GM18907 (cell line): ENCODE measurements around the gene JAG2.

ENCODE experiments used
- ATAC-seq: cut with Tn5 transposase; IDR thresholded peaks from one replicate; pipeline ENCODE4 v1.9.1; 2021; ENCODE audit warnings: mild to moderate bottlenecking, moderate library complexity; ENCODE audit not compliant: unreplicated experiment

The JAG2 gene

DNA sequence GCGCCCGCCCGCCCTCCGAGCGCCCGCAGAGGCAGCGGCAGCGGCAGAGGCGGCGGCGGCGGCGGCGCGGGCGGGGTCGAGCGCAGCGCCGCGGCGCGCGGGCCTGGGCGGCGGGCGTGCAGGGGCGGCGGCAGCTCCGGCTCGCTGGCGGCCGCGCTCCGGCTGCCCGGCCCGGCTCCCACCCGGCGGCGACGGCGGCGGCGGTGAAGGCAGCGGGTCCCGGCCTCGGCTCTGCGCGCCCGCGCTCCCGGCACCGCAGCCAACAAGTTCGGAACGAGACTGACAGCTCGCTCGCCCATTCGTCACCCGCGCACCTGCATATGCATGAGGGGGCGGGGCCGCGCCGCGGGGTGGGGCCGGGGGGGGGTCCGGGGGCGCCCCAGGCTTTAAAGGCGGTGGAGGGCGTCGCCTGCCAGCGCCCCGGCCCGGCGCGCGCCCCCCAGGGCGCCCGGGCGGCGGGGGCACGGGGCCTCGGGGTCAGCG, at the start of gene JAG2:
TSS of gene JAG2 (minus strand) at position 281 of the 483 bp plus-strand sequence. CDS start 356 bp downstream, outside the sequence.
- no peak for ATAC-seq

DNA sequence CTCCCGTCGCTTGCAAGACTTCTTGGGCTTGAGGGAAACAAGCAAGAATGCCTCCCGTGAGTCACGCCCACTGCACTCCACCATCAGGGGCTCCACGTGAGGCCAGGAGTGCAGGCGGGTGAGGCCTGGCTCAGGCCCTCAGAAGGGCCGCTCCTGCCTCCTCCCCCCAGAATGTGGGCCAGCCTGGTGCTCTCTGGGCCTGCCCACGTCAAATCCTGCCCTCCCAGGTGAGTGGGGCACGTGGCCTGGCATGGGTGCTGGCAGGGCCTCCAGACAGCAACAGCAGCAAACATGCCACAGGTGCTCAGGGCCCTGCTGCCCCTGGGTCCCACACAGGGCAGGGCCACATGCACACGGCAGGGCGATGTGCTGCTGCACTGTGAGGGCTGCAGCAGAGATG, 49.2 kb upstream of the JAG2 start:
- no peak for ATAC-seq

GRCh38 chr14:105216490-105217247, 48.1 kb upstream of the JAG2 start:
- no peak for ATAC-seq

DNA sequence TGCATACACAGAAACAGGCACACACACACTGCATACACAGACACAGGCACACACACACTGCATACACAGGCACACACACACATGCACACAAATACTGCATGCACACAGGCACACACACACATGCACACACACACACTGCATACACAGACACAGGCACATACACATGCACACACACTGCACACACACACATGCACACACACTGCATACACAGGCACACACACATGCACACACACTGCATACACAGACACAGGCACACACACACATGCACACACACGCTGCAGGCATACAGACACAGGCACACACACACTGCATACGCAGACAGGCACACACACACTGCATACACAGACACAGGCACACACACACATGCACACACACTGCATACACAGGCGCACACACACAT, 47.0 kb upstream of the JAG2 start:
- no peak for ATAC-seq

- ATAC-seq, result no peak
Measured at GRCh38 chr14:105214324-105214915, 45.8 kb upstream of the JAG2 start.

DNA sequence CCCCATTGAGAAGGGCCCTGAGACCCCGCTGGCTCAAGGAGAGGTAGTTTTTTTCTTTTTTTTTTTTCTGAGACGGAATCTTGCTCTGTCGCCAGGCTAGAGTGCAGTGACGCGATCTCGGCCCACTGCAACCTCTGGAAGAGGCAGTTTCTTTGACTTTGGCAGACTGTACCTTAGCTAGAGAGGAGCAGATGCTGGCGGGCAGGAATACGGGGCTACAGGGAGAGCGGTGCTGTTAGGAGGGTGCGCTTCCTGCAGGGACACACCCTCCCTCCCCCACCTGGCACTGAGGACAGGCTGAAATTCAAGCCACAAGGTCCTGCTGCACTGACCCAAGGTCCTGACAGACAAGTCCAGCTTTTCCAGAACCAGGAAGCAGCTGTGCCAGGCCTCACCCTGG, 44.8 kb upstream of the JAG2 start:
- ATAC-seq, result no peak

DNA sequence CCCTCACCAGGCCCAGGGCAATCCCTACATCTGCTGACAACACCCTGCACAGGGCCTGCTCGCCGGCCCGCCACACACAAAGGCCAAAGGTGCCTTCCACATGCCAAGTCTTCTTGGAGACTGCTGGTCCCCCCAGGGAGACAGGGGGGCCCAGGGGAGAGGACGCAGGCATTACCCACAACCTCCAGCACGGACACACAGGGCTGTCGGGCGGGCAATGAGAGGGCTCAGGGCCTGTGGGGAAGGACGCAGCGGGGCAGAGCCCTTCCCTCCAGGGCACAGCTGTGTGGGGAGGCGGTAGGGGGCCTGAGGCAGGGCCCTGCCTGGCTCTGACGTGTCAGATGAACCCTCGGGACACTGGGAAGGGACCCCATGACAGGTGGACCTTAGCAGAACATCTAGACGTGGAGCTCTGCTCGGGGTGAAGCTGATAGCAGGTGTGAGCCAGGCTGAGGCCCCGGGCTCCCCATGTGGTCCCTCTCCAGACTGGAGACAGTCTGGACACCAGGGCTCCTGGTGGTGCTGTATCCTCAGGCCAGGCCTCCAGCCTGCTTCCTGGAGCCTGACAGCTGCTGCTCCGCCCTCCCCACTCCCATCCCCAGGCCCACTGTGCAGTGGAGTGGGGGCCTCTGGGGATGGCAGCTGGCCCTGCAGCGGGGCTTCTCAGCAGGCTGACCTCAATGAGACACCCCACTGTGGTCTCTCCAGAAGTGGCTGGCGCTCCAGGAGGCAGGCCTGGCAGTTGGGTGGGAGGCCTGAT, 44.1 kb upstream of the JAG2 start:
- ATAC-seq, result no peak

DNA sequence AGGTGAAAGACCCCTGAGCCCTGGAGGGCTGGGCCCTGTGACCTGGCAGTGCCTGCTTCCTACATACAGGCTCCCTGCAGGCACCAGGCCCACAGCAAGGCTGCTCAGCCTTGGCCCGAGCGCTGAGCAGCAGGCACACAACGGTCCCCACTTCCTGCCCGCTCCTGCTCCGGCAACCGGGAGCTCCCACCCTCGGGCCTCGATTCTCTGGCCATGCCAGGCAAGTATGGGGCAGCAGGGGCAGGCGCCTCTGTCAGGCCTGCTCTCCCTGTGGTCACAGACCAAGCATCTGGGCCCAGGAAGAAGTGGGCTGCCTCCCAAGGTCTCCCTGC, 43.1 kb upstream of the JAG2 start:
- ATAC-seq, result no peak

DNA sequence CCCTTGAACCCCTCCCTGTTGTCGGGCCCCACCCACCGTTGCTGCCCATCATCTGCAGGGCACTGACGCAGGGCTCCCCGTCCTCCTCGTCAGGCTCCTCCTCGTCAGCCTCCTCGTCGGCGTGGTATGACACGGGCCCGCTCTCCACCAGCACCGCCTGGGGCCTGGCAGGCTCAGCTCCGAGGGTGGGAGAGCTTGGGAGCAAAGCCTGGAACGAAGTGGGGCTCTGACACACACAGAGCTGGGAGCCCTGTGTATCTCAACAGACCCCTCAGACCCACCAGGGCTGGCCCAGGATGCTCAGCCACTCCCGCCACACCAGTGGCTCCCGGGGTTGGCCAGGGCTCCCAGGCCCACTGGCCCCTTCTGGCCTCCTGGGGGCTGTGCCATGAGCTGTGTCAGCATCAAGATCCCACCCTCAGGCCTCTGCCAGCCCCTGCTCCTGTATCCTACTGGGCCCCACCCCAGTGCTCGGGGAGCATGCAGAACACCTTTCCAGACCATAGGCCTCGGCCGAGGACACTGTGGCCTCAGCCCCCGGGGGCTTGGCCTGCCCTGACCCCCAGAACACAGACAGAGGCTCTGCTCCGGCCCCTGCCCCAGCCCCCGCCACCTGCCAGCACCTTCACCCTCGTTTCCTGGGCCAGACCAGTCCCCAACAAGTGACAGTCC, 42.6 kb upstream of the JAG2 start:
- ATAC-seq, result no peak

- no peak for ATAC-seq
Measured at GRCh38 chr14:105210266-105211025, 41.9 kb upstream of the JAG2 start.

DNA sequence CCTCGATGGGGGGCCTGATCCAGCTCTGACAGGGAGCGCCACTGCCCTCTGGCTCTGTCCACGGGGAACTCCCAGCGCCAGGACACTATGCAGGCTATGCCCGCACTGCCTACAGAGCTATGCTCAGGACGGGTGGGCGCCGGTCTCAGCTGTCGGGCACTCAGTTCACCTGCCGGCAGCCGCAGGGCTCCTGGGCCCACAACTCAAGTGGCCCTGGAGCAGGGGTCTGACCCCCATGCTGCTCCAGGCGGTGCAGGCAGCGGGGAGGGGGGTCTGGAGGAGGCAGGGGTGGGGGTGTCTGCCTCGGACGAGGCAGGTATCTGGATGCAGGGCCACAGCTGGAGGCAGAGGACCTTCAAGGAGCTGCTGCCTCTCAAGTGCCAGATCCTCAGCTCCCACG, 41.1 kb upstream of the JAG2 start:
- ATAC-seq, result no peak

- ATAC-seq, result no peak
Measured at GRCh38 chr14:105209091-105209490, 40.5 kb upstream of the JAG2 start.

DNA sequence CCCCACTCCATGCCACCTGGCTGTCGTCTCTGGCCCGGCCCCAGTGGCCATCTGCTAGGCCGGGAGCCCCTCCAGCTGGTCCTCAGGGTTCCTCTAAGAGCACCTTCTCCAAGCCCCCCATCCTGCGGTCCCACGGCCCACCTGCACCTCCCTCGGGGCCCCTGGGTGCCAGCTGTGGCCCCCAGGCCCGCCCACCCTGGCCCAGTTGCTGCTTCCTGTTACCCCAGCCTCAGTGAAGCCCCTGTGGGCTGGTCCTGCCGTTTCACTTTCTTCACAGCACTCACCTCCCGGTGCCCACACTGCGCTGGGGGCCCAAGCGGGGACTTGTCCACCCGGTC, 40.1 kb upstream of the JAG2 start:
- no peak for ATAC-seq

DNA sequence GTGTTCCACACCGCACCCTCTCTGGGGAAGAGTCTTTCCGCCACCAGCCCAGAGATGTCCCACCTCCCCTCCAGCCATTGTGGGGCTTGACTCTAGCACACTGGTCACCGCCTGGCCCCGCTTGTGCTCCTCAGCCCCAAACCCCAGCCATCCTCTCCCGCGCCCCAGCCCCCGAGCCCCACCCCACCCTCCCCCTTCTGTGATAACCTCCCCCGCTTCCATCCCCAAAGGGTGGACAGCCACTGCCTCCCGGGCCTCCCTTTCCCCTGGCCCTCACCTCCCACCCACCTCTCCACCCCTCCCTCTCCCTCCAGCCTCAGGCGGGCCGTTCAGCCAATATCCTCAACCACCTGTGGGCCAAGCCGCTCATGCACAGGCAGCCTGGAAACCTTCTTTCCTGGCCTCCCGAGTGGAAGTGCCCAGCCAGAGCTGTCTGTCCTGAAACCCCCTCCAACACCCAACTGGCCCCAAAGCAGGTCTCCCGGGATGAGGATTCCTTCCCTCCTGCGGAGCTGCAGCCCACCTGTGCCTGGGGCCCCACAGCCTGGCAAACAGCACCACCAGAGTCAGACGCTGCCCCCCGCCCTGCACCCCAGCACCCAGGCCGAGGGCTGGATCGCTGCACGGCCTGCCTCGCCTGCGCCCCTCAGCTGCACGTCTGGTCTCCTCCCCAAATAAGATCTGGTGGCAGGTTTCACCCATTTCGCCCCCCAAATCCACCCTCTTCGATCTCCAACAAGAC, 39.6 kb upstream of the JAG2 start:
- ATAC-seq, result no peak

DNA sequence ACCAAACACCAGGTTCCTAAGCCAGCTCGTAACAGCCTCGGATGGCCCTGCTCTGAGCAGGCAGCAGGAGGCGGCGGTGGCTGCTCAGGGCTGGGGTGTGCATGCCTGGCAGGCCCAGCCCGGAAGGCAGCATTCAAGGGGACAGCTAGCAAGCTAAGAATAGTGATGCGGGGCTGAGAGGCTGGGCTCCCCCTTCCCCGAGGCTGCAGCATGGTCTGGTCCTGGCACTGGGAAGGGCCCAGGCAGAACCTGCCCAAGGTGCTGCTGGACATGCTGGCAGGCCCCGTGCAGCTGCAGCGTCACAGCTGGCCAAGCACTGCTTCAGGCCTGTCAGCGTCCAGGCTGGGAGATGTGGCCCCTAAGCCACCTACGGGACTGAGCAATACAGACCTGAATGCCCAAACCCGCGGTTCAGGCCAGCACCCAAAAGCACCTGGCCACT, 38.9 kb upstream of the JAG2 start:
- no peak for ATAC-seq

DNA sequence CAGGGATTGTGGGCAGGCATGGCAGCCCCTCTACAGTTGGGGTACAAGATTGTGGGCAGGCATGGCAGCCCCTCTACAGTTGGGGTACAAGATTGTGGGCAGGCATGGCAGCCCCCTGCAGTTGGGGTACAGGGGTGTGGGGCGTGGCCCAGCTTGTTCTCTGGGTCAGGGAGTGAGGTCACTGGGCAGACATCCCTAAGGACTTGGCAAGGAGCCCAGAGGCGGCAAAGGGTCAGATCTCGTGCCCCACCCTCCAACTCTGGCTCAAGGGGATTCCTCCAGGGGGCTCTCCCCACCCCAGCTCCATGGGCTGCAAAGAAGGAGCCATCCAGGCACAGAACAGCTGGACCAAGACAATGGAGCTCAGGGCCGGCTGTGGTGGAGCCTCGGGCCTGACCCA, 38.3 kb upstream of the JAG2 start:
- no peak for ATAC-seq

DNA sequence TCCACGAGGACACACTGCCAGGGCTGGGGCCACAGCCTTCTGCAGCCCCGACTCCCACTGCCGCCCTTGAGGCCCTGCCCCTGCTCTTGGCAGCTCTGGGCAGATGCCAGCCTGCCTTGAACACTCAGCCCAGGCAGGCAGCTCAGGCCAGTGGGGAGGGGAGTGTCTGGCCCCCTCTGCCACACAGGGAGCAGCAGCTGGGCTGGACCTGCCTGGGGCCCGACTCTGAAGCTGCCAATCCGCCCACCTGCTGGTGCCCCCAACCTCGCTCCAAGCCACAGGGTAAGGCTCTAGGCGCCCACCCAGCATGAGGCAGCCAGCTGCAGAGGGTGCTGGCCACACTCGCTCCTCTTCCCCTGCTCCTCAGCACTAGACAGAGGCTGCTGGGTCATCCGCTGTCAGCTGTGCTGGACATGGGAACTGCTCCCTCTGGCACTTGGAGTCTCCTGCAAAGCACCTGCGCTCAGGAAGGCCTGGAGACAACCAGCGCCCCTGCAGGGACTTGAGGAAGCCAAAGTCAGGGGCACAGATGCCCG, 37.2 kb upstream of the JAG2 start:
- no peak for ATAC-seq

GRCh38 chr14:105204931-105205672, 36.5 kb upstream of the JAG2 start:
- no peak for ATAC-seq
